Measurements from ENCODE around the gene APOM.
A peak's percentile ranks its signal among the peaks of the same experiment; 100 is the strongest.

DNA sequence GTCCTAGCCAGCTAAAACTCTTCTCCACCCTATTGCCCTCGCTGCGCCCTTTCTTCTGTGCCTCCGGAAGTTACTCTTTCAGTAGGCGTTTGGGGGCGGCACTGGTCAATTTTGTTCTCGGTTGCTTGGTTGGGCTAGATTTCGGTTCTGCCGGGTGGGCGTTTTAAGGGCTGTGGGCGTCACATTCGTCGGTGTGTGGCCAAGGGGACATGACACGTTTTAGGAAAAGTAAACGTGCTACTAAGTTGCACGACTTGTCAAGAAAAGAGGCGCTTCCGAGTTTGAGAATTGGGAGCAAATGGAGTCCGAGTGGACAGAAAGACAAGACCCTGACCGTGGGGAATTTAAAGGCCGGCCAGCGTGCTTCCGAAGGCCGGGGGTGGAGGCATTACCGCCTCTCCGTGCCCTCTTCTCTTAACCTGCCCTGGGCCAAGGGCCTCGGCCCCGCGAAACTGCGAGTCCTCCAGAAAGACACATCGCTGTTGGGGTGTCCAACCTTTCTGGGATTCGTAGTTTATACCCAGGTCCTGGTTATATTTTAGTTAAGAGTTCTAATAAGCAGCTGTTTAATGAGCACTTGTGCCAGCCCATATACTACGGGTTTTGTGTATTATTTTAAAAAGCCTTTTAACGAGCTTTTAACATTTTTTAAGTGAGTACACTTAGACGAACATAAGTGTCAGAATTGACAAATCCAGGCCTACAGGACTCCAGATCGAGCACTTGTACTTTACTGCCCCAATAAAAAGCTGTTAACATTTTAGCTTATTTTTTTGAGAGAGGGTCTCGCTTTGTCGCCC, 2.6 kb upstream of the APOM start:
- TF ChIP-seq, protein P1, sequence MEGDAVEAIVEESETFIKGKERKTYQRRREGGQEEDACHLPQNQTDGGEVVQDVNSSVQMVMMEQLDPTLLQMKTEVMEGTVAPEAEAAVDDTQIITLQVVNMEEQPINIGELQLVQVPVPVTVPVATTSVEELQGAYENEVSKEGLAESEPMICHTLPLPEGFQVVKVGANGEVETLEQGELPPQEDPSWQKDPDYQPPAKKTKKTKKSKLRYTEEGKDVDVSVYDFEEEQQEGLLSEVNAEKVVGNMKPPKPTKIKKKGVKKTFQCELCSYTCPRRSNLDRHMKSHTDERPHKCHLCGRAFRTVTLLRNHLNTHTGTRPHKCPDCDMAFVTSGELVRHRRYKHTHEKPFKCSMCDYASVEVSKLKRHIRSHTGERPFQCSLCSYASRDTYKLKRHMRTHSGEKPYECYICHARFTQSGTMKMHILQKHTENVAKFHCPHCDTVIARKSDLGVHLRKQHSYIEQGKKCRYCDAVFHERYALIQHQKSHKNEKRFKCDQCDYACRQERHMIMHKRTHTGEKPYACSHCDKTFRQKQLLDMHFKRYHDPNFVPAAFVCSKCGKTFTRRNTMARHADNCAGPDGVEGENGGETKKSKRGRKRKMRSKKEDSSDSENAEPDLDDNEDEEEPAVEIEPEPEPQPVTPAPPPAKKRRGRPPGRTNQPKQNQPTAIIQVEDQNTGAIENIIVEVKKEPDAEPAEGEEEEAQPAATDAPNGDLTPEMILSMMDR (IDR thresholded peaks at IDR 0.05): no peak
- TF ChIP-seq POLR2A (IDR thresholded peaks at IDR 0.05): peak in 1 of 2 donors; percentile 69
